ENCODE data around the gene GPR26. TPM values are rescaled to one million over a fixed set of nuclear protein-coding genes. Genes with fewer than 3 reads are reported as not detected.

GPR26 gene
- total RNA-seq, 1 donor from 2014 or later, result not detected

DNA sequence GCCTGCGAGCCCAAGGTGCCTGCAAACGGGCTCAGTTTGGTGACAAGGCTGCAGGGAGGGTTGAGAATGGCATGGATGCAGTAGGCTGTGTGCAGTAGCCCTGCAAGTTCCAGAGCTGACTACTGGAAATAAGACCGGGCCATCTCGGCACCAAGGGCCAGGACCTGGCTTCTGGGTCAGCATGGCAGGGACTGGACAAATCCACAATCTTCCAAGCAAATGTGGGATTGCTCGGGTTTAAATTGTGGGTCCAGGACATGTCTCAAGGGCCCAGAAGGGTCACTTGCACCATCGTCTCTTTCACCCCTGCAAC, 78.0 kb downstream of the GPR26 start:
- Histone ChIP-seq H3K27me3 (ENCODE audit: low read depth) (no peaks in the 10 kb centered on the region), H3K4me1 (no peaks in the 10 kb centered on the region), H3K36me3 (no peaks in the 10 kb centered on the region), H3K9me3 (no peaks in the 10 kb centered on the region), H3K27ac (no peak overlapping the region), H3K4me3 (no peak overlapping the region)
- TF ChIP-seq, protein P1, sequence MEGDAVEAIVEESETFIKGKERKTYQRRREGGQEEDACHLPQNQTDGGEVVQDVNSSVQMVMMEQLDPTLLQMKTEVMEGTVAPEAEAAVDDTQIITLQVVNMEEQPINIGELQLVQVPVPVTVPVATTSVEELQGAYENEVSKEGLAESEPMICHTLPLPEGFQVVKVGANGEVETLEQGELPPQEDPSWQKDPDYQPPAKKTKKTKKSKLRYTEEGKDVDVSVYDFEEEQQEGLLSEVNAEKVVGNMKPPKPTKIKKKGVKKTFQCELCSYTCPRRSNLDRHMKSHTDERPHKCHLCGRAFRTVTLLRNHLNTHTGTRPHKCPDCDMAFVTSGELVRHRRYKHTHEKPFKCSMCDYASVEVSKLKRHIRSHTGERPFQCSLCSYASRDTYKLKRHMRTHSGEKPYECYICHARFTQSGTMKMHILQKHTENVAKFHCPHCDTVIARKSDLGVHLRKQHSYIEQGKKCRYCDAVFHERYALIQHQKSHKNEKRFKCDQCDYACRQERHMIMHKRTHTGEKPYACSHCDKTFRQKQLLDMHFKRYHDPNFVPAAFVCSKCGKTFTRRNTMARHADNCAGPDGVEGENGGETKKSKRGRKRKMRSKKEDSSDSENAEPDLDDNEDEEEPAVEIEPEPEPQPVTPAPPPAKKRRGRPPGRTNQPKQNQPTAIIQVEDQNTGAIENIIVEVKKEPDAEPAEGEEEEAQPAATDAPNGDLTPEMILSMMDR (IDR thresholded peaks at IDR 0.05), result no peak
- DNase-seq, result no peak
- no peak for ATAC-seq
- intact Hi-C loops (cut with DNase I), result no loop called here

Other genes starting within 250 kb of the GPR26 start
- 6.3 TPM for gene CPXM2, start 225.5 kb downstream of the GPR26 start, total RNA-seq